ENCODE data around the gene CD248.
"Not testable (repeated sequence)": the region's sequence is repeated elsewhere in the genome, so short reads cannot be mapped to it uniquely, and the experiment has no call there.

The CD248 gene

GRCh38 chr11:66312549-66313320 lies 4.1 kb downstream of the CD248 start:
- in situ Hi-C loops (cut with HindIII; ENCODE audit: low pct_unique_long_range_greater_than_20kb, low sequenced_read_pairs): no loop called here
- no peak for TF ChIP-seq JUND (IDR thresholded peaks at IDR 0.05; ENCODE audit: low read depth)
- DNase-seq (ENCODE audit: low read depth in 1 of 2, low spot score in 1 of 2): peak; percentile 88 to 95

GRCh38 chr11:66311965-66312548 lies 4.8 kb downstream of the CD248 start:
- no peak for TF ChIP-seq JUND (IDR thresholded peaks at IDR 0.05; ENCODE audit: low read depth)
- in situ Hi-C loops (cut with HindIII; ENCODE audit: low pct_unique_long_range_greater_than_20kb, low sequenced_read_pairs): no loop called here
- DNase-seq (ENCODE audit: low read depth in 1 of 2, low spot score in 1 of 2): peak; percentile 81 to 91

- in situ Hi-C loops (cut with HindIII; ENCODE audit: low pct_unique_long_range_greater_than_20kb, low sequenced_read_pairs): no loop called here
- TF ChIP-seq JUND (IDR thresholded peaks at IDR 0.05; ENCODE audit: low read depth): no peak
- no peak for DNase-seq (ENCODE audit: low read depth in 1 of 2, low spot score in 1 of 2)
Observed at GRCh38 chr11:66311470-66311964, 5.3 kb downstream of the CD248 start.

- in situ Hi-C loops (cut with HindIII; ENCODE audit: low pct_unique_long_range_greater_than_20kb, low sequenced_read_pairs); DNase-seq (ENCODE audit: low read depth in 1 of 2, low spot score in 1 of 2): not testable (repeated sequence)
Observed at GRCh38 chr11:66310803-66311440, 5.9 kb downstream of the CD248 start.

- in situ Hi-C loops (cut with HindIII; ENCODE audit: low pct_unique_long_range_greater_than_20kb, low sequenced_read_pairs): no loop called here
- DNase-seq (ENCODE audit: low read depth in 1 of 2, low spot score in 1 of 2): no peak
Observed at GRCh38 chr11:66310324-66310723, 6.5 kb downstream of the CD248 start.

GRCh38 chr11:66309475-66309874 lies 7.4 kb downstream of the CD248 start:
- no peak for TF ChIP-seq JUND (IDR thresholded peaks at IDR 0.05; ENCODE audit: low read depth)
- in situ Hi-C loops (cut with HindIII; ENCODE audit: low pct_unique_long_range_greater_than_20kb, low sequenced_read_pairs): no loop called here
- DNase-seq (ENCODE audit: low read depth in 1 of 2, low spot score in 1 of 2): no peak

More at GRCh38 chr11:66310324-66310723, 6.5 kb downstream of the CD248 start:
- no peak for TF ChIP-seq JUND (IDR thresholded peaks at IDR 0.05; ENCODE audit: low read depth)

- TF ChIP-seq JUND (IDR thresholded peaks at IDR 0.05; ENCODE audit: low read depth): no peak
- in situ Hi-C loops (cut with HindIII; ENCODE audit: low pct_unique_long_range_greater_than_20kb, low sequenced_read_pairs): no loop called here
Observed at GRCh38 chr11:66302656-66303055, 14.2 kb downstream of the CD248 start.

GRCh38 chr11:66299186-66299585 lies 17.7 kb downstream of the CD248 start:
- TF ChIP-seq JUND (IDR thresholded peaks at IDR 0.05; ENCODE audit: low read depth): no peak
- in situ Hi-C loops (cut with HindIII; ENCODE audit: low pct_unique_long_range_greater_than_20kb, low sequenced_read_pairs): no loop called here

More at GRCh38 chr11:66302656-66303055, 14.2 kb downstream of the CD248 start:
- DNase-seq (ENCODE audit: low read depth in 1 of 2, low spot score in 1 of 2): no peak

GRCh38 chr11:66297610-66298009 lies 19.2 kb downstream of the CD248 start:
- no peak for TF ChIP-seq JUND (IDR thresholded peaks at IDR 0.05; ENCODE audit: low read depth)
- DNase-seq (ENCODE audit: low read depth in 1 of 2, low spot score in 1 of 2): no peak
- in situ Hi-C loops (cut with HindIII; ENCODE audit: low pct_unique_long_range_greater_than_20kb, low sequenced_read_pairs): no loop called here

More at GRCh38 chr11:66299186-66299585, 17.7 kb downstream of the CD248 start:
- DNase-seq (ENCODE audit: low read depth in 1 of 2, low spot score in 1 of 2): no peak

GRCh38 chr11:66294626-66295620 lies 21.9 kb downstream of the CD248 start:
- TF ChIP-seq JUND (IDR thresholded peaks at IDR 0.05; ENCODE audit: low read depth): no peak
- in situ Hi-C loops (cut with HindIII; ENCODE audit: low pct_unique_long_range_greater_than_20kb, low sequenced_read_pairs): no loop called here
- DNase-seq (ENCODE audit: low read depth in 1 of 2, low spot score in 1 of 2): no peak

GRCh38 chr11:66293777-66294625 lies 22.8 kb downstream of the CD248 start:
- in situ Hi-C loops (cut with HindIII; ENCODE audit: low pct_unique_long_range_greater_than_20kb, low sequenced_read_pairs): no loop called here
- no peak for TF ChIP-seq JUND (IDR thresholded peaks at IDR 0.05; ENCODE audit: low read depth)
- no peak for DNase-seq (ENCODE audit: low read depth in 1 of 2, low spot score in 1 of 2)
